COR-L47 (cell line): ENCODE results near the gene RNF212.

Experiments used
- DNase-seq: peaks from one replicate; lab custom pipeline; 2025; lab: John Stamatoyannopoulos, UW

Gene RNF212

DNA sequence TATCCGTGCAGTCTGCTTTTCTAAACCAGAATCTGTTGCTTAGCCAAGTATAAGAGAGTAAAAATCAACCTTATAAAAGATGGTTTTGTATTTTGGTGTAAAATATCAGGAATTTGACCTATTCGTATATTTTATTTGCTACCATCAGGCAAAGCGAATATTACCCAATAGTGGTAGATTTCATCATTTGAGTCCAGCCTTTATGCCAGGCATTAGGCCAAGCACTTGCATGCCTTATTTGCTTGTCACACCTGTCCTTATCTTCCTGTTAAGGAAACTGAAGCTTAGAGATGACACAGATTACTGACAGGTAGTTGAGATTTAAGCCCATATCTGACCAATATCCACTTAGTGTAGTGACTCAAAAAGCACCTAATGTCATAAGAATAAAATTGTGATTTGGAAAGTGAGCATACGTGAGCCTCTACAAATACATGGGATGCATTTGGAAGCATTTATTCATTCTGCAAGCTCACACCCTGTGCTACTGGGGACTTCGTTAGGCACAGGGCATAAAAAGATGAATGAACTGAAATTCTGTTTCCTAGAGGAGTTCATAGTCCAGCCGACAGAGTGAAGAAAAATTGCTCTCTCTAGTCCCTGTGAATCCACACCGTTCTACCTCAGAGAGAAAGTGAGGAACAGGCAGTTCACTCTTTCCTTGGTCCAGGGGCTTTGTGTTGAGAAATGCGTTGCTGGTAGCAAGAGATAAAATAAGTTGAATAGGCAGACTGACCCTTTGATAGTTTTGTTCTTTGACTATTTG lies 2.3 kb upstream of the RNF212 start:
- no peak for DNase-seq

DNA sequence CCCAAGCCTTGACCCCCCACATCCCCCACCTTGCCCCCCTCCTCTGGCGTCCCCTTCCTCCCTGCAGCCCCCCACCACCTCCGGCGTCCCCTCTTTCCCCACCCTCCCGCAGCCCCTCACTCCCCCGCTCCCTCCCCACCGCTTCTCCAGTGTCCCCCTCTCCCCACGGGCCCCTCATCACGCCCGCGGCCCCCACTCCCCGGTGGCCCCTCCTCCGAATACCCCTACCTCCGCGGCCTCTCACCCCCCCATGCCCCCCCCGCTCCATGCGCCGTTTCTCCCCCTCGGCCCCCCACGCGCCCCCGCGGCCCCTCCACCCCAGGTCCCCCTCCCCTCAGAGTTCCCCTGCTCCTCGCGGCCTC lies 562 bp downstream of the RNF212 start:
- DNase-seq = no peak

GRCh38 chr4:1112174-1112820 lies 1.1 kb downstream of the RNF212 start:
- DNase-seq = no peak

DNA sequence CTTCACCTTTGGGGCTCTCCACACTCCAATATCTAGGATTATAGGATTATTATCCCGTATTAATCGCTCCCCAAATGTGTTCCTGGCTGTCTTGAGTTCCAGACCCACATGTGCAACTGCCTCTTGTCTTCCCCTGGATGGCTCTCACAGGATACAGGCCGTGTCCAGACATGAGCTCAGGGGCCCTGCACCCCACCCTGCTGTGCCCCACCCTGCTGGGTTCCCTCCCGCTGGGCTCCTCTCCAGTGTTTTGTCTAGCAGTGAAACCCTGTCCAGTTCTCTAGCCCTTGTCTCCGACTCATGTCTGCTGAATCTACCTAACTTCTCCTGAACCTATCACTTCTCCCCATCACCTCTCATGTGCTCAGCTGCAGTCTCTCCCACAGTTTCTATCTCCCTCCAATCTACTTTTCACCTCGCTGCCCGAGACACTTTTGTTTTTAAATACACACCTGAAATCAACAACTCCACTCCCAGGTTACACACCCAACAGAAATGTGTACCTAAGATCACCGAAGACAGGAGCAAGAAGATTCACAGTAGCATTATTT lies 2.0 kb downstream of the RNF212 start:
- no peak for DNase-seq

DNA sequence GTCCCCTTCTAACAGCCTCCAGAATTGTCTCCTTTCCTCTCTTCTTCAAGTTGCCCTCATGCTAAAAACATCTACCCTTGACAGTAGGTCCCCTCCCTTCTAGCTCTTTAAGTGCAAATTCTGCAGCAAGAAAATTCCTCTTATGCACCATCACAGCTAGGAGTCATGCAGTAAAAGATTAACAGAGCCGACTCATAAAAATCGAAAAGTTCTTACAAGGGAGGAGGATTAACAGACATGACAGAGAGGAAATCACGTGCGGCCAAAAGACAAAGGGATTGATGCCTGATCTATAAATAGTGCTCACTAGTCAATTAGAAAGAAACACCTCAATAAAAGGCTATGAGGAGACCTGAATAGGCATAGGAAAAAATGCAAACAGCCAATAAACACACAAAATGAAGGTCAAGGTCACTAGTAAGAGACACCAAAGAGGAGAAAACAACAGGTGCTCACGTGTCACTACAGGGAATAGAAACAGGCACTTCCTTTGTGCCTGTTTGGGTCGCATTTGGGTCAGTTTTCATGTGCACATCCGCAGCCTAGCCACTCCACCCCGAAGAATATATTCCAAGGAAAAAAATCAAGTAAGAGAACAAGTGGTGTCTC lies 3.4 kb downstream of the RNF212 start:
- DNase-seq = no peak

- DNase-seq = no peak
These were observed 4.0 kb downstream of the RNF212 start for GRCh38 chr4:1109333-1109732.

- no peak for DNase-seq
These were observed 7.7 kb downstream of the RNF212 start for GRCh38 chr4:1105662-1106061.

GRCh38 chr4:1105067-1105466 lies 8.3 kb downstream of the RNF212 start:
- no peak for DNase-seq

- no peak for DNase-seq
These were observed 8.7 kb downstream of the RNF212 start for GRCh38 chr4:1104647-1105046.

- no peak for DNase-seq
These were observed 13.6 kb downstream of the RNF212 start for GRCh38 chr4:1099684-1100335.

GRCh38 chr4:1099270-1099669 lies 14.1 kb downstream of the RNF212 start:
- no peak for DNase-seq

DNA sequence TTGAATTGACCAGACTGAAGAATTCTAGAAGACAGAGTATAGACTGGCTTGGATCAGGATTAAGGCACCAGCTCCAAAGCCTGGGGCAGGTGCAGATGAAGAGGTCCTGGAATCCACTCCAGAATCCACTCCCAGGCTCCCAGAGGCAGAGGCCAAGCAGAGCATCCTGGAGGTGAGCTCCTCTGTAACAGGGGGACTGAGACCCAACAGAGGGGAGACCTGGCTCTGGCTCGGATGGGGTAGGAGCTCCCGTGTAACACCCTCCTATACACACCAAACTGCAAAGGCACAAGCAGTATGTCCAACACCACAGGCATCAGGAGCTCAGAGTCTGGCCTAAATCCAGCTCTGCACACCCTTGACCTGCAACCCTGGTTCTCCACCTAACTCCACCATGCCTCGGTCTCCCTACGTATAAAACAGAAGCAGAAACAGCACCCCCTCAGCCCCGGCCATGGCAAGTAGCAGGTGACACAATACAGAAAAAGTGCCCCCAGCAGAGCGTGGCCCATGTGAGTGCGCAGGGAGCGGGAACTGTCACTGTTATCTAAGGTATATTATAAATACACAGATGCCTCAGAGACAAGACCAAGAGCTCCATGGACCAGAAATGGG lies 14.9 kb downstream of the RNF212 start:
- no peak for DNase-seq

GRCh38 chr4:1097553-1097952 lies 15.8 kb downstream of the RNF212 start:
- DNase-seq = no peak

DNA sequence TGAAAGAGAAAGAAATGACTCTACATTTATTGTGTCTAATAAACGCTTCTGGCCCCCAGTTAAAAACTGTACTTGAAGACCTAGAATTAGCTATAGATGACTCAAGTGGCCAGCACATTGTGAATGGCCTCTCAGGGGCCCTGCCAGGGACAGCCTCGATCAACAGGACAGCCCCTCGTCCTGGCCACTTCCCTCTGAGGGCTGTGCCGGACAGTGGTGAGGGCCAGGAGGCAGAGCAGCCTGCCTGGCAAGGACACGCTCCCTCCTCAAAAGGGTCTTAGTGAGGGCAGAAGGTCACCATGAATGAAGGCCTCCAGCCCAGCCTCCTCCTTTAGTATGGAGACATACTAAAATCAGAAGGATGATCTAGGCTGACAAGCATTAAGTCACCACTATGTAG lies 16.5 kb downstream of the RNF212 start:
- no peak for DNase-seq

- no peak for DNase-seq
These were observed 19.1 kb downstream of the RNF212 start for GRCh38 chr4:1094336-1094690.

DNA sequence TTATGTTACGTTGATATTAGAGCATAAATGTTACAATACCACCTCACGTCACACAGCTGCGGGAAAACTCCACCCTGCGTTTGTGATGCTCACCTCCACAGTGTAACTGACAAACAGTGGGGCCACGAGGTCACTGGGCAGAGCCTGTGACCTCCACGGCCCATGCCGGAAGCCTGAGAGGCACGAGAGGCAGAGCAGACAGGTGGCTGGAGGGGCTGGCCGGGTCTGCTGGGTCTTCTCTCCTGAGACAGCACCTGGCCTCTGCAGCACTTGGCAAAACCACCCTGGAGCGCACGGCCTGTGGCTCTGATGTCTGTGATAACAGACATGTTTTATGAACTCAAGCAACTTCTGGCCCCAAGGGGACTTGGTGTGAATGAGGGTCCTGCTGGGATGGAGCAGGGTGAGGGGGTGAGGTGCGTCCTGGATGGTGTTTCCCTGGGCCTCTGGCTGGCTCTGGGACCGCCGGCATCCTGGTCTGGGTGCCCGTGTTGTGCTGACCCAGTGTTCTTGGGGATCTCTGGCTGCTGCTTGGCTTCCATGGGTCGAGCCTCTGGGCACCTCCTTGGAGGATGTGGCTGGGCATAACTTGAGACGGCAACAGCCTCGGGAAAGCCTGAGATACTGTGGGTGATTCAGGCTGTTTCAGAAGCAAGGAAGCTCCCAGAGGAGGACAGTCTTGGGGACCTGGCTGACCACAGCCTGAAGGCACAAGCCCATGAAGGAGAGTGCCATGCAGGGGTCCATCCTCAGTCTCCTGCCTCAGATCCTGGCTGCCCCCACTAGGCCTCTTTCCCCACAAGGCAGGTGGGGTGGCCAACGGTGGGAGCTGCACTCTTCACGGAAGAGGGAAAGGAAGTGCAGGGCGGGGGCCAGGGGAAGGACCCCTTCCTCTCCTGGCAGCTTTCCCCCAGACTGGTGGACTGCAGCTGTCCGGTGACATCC lies 19.7 kb downstream of the RNF212 start:
- DNase-seq = no peak

GRCh38 chr4:1092983-1093361 lies 20.4 kb downstream of the RNF212 start:
- no peak for DNase-seq

DNA sequence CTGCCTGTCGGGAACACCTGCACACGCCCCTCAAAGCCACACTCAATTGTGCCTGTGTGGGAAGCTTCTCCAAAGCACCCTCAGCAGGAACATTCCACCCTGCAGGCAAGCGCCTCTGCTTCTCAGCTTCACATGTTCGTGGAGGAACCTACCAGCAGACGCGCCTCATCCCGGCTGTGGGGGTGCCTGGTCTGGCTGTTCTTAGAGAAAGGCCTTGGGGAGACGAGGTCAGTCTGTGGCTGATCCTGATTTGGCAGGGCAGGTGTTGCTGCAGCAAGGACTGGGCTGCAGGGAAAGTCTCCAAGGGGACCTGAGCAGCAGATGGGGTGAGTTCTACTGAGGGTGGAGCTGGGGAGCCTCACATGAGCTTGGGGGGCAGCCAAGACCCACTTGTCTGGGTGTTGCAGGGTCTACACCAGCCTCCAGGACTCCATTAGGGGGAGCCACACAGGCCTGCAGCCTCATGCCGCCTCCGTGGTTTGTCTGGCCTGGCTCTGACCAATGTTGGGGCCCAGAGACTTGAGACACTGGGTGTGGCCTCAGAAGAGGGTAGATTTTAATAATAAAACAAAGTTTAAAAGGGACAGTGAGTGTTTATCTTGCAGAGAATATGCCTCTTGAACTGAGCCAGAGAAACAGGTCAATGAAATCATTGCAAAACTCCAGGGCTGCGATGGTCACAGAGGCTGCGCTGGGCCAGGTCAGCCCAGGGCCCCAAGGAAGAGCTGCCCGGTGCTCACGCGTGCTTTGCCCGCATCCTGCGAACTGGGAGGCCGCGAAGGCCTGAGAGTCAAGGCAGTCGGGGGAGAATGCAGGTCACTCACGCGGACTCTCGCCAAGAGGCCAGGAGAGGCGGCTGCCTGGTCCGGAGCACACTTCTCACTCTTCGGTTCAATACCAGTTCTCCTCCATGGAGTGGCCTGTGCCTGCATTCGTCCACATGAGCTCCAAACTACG lies 21.1 kb downstream of the RNF212 start:
- no peak for DNase-seq

DNA sequence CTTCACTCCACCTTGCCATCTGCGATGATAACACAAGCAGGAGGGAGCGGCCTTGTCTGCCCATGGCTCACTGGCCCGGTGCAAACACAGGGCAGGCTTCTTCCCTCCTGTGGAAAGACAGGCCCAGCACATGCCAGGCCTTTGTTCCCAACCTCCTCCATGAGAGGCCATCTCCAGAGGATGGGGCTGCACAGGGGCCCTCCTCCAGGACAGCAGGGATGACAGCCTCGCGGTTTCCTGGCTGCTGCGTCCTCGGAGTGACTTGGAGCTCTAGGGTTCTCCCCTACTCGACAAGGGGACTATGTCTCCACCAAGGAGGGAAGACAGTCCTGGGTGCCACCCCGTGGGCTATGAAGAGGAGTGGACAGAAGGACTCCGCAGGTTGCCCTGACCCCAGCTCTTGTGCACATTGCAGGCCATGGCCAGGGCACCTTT lies 21.8 kb downstream of the RNF212 start:
- DNase-seq = no peak
